Gastrocnemius medialis (tissue), 4 donors: ENCODE data around the gene OBI1.

Experiments used
- POLR2A ChIP-seq, 2 donors: fragments of 450-650 bp; IDR thresholded peaks; one replicate each; pipeline ENCODE4 v1.6.1; 2017; ENCODE audit warnings: antibody characterized with exemption in 2 of 2, mild to moderate bottlenecking in 2 of 2, moderate library complexity in 2 of 2
- TF ChIP-seq, protein P1 (sequence below), 5 experiments: fragments of 450-650 bp in 3 of 5; fragments of 200-600 bp in 2 of 5; sonication (generic) in 2 of 5; IDR thresholded peaks in 4 of 5; conservative IDR thresholded peaks in 1 of 5; 1 replicate in 4 of 5; 2 replicates in 1 of 5; pipeline ENCODE4 v1.5.1; 2016 to 2019; ENCODE audit warnings: antibody characterized with exemption in 5 of 5, mild to moderate bottlenecking in 3 of 5, moderate library complexity in 3 of 5

DNA sequence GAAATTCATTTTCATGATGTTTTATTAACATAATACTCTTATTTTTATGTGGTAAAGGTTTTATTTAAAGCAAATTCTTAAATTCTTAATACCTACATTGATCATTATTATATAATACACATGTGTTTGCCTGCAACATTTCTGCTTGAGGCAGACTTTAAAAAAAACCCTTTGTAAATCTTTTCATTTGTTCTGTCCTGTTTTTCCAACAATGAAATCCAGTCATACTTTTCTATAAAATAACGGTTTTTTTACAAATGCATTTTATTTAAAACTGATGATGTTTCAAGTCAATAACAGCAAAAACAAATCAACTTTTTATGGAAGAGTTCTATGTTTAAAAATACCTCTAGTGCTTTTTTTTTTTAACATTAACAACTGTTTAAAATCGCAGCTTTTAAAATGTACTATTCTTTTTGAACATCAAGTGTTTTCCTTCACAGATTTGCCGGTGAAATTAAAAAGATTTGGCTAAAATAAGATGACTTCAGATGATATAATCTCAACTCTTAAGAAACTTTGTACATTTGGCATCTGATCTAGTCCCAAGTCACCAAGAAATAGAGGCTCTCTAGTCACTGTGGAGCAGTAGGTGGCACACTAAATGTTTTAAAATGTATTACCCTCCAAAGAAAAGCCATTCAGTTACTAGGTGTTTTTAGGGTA is 60.7 kb downstream of the OBI1 start:
- TF ChIP-seq POLR2A (IDR thresholded peaks at IDR 0.05) = no peak
- TF ChIP-seq, protein P1, sequence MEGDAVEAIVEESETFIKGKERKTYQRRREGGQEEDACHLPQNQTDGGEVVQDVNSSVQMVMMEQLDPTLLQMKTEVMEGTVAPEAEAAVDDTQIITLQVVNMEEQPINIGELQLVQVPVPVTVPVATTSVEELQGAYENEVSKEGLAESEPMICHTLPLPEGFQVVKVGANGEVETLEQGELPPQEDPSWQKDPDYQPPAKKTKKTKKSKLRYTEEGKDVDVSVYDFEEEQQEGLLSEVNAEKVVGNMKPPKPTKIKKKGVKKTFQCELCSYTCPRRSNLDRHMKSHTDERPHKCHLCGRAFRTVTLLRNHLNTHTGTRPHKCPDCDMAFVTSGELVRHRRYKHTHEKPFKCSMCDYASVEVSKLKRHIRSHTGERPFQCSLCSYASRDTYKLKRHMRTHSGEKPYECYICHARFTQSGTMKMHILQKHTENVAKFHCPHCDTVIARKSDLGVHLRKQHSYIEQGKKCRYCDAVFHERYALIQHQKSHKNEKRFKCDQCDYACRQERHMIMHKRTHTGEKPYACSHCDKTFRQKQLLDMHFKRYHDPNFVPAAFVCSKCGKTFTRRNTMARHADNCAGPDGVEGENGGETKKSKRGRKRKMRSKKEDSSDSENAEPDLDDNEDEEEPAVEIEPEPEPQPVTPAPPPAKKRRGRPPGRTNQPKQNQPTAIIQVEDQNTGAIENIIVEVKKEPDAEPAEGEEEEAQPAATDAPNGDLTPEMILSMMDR (IDR thresholded peaks at IDR 0.05 in 4 of 5, conservative IDR thresholded peaks at IDR 0.05 in 1 of 5) = no peak
